ENCODE data around the gene CES4A.
"Not testable (repeated sequence)": the region's sequence is repeated elsewhere in the genome, so short reads cannot be mapped to it uniquely, and the experiment has no call there.

Gene CES4A

GRCh38 chr16:66953462-66954096 is 34.8 kb upstream of the CES4A start:
- CTCF ChIA-PET, result interaction anchor here (0.6 to 1.3 kb wide), 4 partner anchors 13 to 216 kb away, joined by 3 to 7 read pairs (median 5); partner anchors contain the start of gene NOL3

DNA sequence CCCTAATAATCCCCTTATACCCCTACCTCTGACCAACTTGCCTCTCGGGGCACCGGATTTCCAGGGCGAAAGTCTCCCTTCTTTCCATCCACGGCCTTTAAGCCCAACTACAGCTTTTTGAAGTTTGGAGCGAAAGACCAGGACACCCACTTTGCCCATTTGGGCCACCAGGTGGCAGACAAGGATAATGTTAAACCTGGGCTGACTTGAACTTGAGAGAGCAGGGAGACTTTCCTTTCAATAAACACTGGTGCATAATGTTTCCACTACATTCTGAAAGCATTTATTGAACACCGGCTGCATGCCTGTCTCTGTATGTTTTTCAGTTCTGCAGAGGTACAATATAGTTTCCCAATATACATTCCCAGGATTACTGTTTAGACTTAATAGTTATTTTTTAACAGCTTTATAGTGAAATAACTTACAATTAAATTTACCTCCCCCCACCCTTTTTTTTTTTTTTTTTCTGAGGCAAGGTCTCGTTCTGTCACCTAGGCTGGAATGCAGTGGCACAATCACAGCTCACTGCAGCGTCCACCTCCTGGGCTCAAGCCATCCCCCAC is 34.2 kb upstream of the CES4A start:
- DNase-seq (ENCODE audit: extremely low spot score), result peak; percentile 80
- CTCF ChIA-PET, result interaction anchor here (0.6 to 1.3 kb wide), 6 partner anchors 12 to 341 kb away, joined by 3 to 7 read pairs (median 4); partner anchors contain the start of gene NOL3
- POLR2A ChIA-PET, result interaction anchor here (1.4 kb wide), 1 partner anchor 228 kb away, joined by 3 read pairs; no protein-coding TSS in a partner anchor
- TF ChIP-seq CTBP1 (IDR thresholded peaks at IDR 0.05; ENCODE audit: borderline replicate concordance) (no peak), ZNF384 (IDR thresholded peaks at IDR 0.05) (peak; percentile 45), FOXM1 (IDR thresholded peaks at IDR 0.05; ENCODE audit: borderline replicate concordance) (no peak), PKNOX1 (IDR thresholded peaks at IDR 0.05) (no peak), ELF4 (IDR thresholded peaks at IDR 0.05) (no peak), L3MBTL2 (conservative IDR thresholded peaks at IDR 0.05) (no peak), SP1 (IDR thresholded peaks at IDR 0.05) (no peak)

More at GRCh38 chr16:66953462-66954096, 34.8 kb upstream of the CES4A start:
- DNase-seq (ENCODE audit: extremely low spot score), result no peak
- no peak for TF ChIP-seq CTBP1 (IDR thresholded peaks at IDR 0.05; ENCODE audit: borderline replicate concordance)
- TF ChIP-seq FOXM1 (IDR thresholded peaks at IDR 0.05; ENCODE audit: borderline replicate concordance), result no peak
- no peak for TF ChIP-seq FOXK2 (IDR thresholded peaks at IDR 0.05)
- TF ChIP-seq ELF4 (IDR thresholded peaks at IDR 0.05), result no peak
- POLR2A ChIA-PET, result interaction anchor here (1.4 kb wide), 1 partner anchor 229 kb away, joined by 3 read pairs; no protein-coding TSS in a partner anchor

GRCh38 chr16:66955363-66956153 is 32.8 kb upstream of the CES4A start:
- not testable (repeated sequence) for DNase-seq (ENCODE audit: extremely low spot score)
- CTCF ChIA-PET, result interaction anchor here (0.8 kb wide), 1 partner anchor 200 kb away, joined by 5 read pairs; no protein-coding TSS in a partner anchor

DNA sequence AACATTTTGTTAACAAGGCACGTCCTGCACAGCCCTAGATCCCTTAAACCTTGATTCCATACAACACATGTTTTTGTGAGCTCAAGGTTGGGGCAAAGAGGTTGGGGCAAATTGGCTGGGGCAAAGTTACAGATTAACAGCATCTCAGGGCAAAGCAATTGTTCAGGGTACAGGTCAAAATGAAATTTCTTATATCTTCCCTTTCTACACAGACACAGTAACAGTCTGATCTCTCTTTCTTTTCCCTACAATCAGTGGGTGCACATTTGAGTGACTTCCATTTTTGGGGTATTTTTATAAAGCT is 32.3 kb upstream of the CES4A start:
- DNase-seq (ENCODE audit: extremely low spot score); POLR2A ChIA-PET: not testable (repeated sequence)
- CTCF ChIA-PET, result interaction anchor here (0.8 kb wide), 1 partner anchor 199 kb away, joined by 5 read pairs; no protein-coding TSS in a partner anchor

More at GRCh38 chr16:66955363-66956153, 32.8 kb upstream of the CES4A start:
- POLR2A ChIA-PET, result not testable (repeated sequence)

- CTCF ChIA-PET, result interaction anchor here (1.0 to 2.0 kb wide), 2 partner anchors 196 to 226 kb away, joined by 5 read pairs; no protein-coding TSS in a partner anchor
- TF ChIP-seq ARNT (IDR thresholded peaks at IDR 0.05) (no peak), ELF4 (IDR thresholded peaks at IDR 0.05) (no peak), L3MBTL2 (conservative IDR thresholded peaks at IDR 0.05) (no peak), NFRKB (IDR thresholded peaks at IDR 0.05) (no peak), SUZ12 (IDR thresholded peaks at IDR 0.05) (no peak), ZNF384 (IDR thresholded peaks at IDR 0.05) (no peak), HDGF (IDR thresholded peaks at IDR 0.05; ENCODE audit: borderline replicate concordance) (no peak), FOXA1 (IDR thresholded peaks at IDR 0.05) (no peak), LEF1 (IDR thresholded peaks at IDR 0.05; ENCODE audit: borderline replicate concordance) (no peak), TARDBP (IDR thresholded peaks at IDR 0.05) (no peak)
- DNase-seq (ENCODE audit: extremely low spot score), result no peak
- POLR2A ChIA-PET, result interaction anchor here (1.0 kb wide), 1 partner anchor 14 kb away, joined by 3 read pairs; no protein-coding TSS in a partner anchor
Observed at GRCh38 chr16:66958857-66959703, 29.3 kb upstream of the CES4A start.

DNA sequence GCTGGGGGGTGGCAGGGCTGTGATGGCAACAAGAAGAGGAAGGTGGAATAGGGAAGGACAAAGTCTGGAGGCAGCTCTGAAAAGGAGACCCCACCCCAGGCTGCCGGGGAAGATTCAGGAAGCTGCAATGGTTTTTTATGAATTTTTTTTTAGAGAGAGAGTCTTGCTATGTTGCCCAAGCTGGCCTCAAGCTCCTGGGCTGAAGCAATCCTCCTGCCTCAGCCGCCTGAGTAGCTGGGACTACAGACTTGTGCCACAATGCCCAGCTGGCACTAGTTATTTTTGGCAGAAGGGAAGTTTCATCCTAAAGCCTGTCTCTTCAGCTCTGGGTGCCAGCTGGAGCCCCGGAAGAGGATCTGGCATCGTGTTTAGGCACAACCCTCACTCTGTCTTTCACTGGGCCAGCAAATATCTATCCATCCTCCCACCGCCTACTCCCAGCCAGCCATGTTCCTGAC is 28.7 kb upstream of the CES4A start:
- TF ChIP-seq SP1 (IDR thresholded peaks at IDR 0.05) (no peak), FOXM1 (IDR thresholded peaks at IDR 0.05; ENCODE audit: borderline replicate concordance) (no peak), CTBP1 (IDR thresholded peaks at IDR 0.05; ENCODE audit: borderline replicate concordance) (no peak), HDGF (IDR thresholded peaks at IDR 0.05; ENCODE audit: borderline replicate concordance) (no peak), TARDBP (IDR thresholded peaks at IDR 0.05) (no peak), ARNT (IDR thresholded peaks at IDR 0.05) (no peak), FOXA1 (IDR thresholded peaks at IDR 0.05) (no peak), L3MBTL2 (conservative IDR thresholded peaks at IDR 0.05) (no peak), FOXK2 (IDR thresholded peaks at IDR 0.05) (no peak), BHLHE40 (IDR thresholded peaks at IDR 0.05; ENCODE audit: borderline replicate concordance) (no peak), SUZ12 (IDR thresholded peaks at IDR 0.05) (no peak), ELF4 (IDR thresholded peaks at IDR 0.05) (no peak), PKNOX1 (IDR thresholded peaks at IDR 0.05) (no peak), ZNF384 (IDR thresholded peaks at IDR 0.05) (no peak), NFRKB (IDR thresholded peaks at IDR 0.05) (no peak), LEF1 (IDR thresholded peaks at IDR 0.05; ENCODE audit: borderline replicate concordance) (no peak)
- DNase-seq (ENCODE audit: extremely low spot score), result no peak
- CTCF ChIA-PET, result interaction anchor here (0.6 to 2.0 kb wide), 4 partner anchors 23 to 197 kb away, joined by 3 to 5 read pairs (median 3); no protein-coding TSS in a partner anchor
- POLR2A ChIA-PET, result no interaction called here
